SK-N-SH treated with all-trans-retinoic acid at 6 μM for 48 hours (cell line): ENCODE results near the gene STARD10.

Source experiments
- ATAC-seq: fragments of 200-7000 bp; cut with Tn5 transposase; 3 replicates; pipeline ENCODE4 v1.9.1; 2020; ENCODE audit warnings: mild to moderate bottlenecking, moderate library complexity
- ARNTL ChIP-seq: fragments of 450-650 bp; formaldehyde crosslinking; IDR thresholded peaks from 2 replicates; pipeline ENCODE4 v1.5.0; 2020; ENCODE audit warnings: low read depth, mild to moderate bottlenecking, moderate library complexity, borderline replicate concordance
- BACH2 ChIP-seq: fragments of 250-450 bp; sonication (Bioruptor Pico); IDR thresholded peaks from 2 replicates; pipeline ENCODE4 v1.9.0; 2021; ENCODE audit warnings: mild to moderate bottlenecking, borderline replicate concordance
- CREB5 ChIP-seq: fragments of 250-450 bp; sonication (Bioruptor Pico); IDR thresholded peaks from 2 replicates; pipeline ENCODE4 v1.5.1; 2020; ENCODE audit warnings: low read depth, mild to moderate bottlenecking, moderate library complexity
- CSDC2 ChIP-seq: fragments of 250-450 bp; sonication (Bioruptor Pico); IDR thresholded peaks from 2 replicates; pipeline ENCODE4 v1.5.0; 2020; ENCODE audit warnings: mild to moderate bottlenecking, moderate library complexity
- CSRNP3 ChIP-seq: fragments of 250-450 bp; sonication (Bioruptor Pico); IDR thresholded peaks from 2 replicates; pipeline ENCODE4 v1.5.1; 2021; ENCODE audit warnings: mild to moderate bottlenecking, moderate library complexity
- ESRRG ChIP-seq: fragments of 250-450 bp; sonication (Bioruptor Pico); IDR thresholded peaks from 2 replicates; pipeline ENCODE4 v1.6.1; 2021; ENCODE audit warnings: mild to moderate bottlenecking
- GLIS3 ChIP-seq: fragments of 250-450 bp; sonication (Bioruptor Pico); IDR thresholded peaks from 2 replicates; pipeline ENCODE4 v1.5.0; 2020; ENCODE audit warnings: mild to moderate bottlenecking, moderate library complexity
- ISL1 ChIP-seq: fragments of 250-450 bp; sonication (Bioruptor Pico); IDR thresholded peaks from 2 replicates; pipeline ENCODE4 v2.1.2; 2022; ENCODE audit warnings: mild to moderate bottlenecking, moderate library complexity
- OSR1 ChIP-seq: fragments of 250-450 bp; sonication (Bioruptor Pico); IDR thresholded peaks from 2 replicates; pipeline ENCODE4 v1.8.0; 2022; ENCODE audit warnings: moderate library complexity, mild to moderate bottlenecking, inconsistent platforms
- PATZ1 ChIP-seq: fragments of 250-450 bp; sonication (Bioruptor Pico); IDR thresholded peaks from 2 replicates; pipeline ENCODE4 v1.8.0; 2020; ENCODE audit warnings: mild to moderate bottlenecking, moderate library complexity, borderline replicate concordance
- POU6F1 ChIP-seq: fragments of 250-450 bp; sonication (Bioruptor Pico); IDR thresholded peaks from 2 replicates; pipeline ENCODE4 v1.8.0; 2021; ENCODE audit warnings: low read depth, mild to moderate bottlenecking, moderate library complexity, borderline replicate concordance
- PPARA ChIP-seq: fragments of 250-450 bp; sonication (Bioruptor Pico); IDR thresholded peaks from 2 replicates; pipeline ENCODE4 v1.5.0; 2020; ENCODE audit warnings: mild to moderate bottlenecking, borderline replicate concordance
- RARB ChIP-seq: fragments of 250-450 bp; sonication (Bioruptor Pico); IDR thresholded peaks from 2 replicates; pipeline ENCODE4 v1.8.0; 2021; ENCODE audit warnings: mild to moderate bottlenecking, moderate library complexity
- SNAI2 ChIP-seq: fragments of 250-450 bp; sonication (Bioruptor Pico); IDR thresholded peaks from 2 replicates; pipeline ENCODE4 v1.5.0; 2020; ENCODE audit warnings: mild to moderate bottlenecking, moderate library complexity
- TCF4 ChIP-seq: fragments of 250-450 bp; sonication (Bioruptor Pico); IDR thresholded peaks from 2 replicates; pipeline ENCODE4 v1.8.0; 2021; ENCODE audit warnings: mild to moderate bottlenecking, moderate library complexity, borderline replicate concordance
- TOX ChIP-seq: fragments of 250-450 bp; sonication (Bioruptor Pico); IDR thresholded peaks from 2 replicates; pipeline ENCODE4 v1.8.0; 2021; ENCODE audit warnings: mild to moderate bottlenecking, moderate library complexity, borderline replicate concordance
- TSHZ2 ChIP-seq: fragments of 250-450 bp; sonication (Bioruptor Pico); IDR thresholded peaks from 2 replicates; pipeline ENCODE4 v1.5.0; 2020; ENCODE audit warnings: mild to moderate bottlenecking, moderate library complexity
- ZC3H10 ChIP-seq: fragments of 250-450 bp; sonication (Bioruptor Pico); IDR thresholded peaks from 2 replicates; pipeline ENCODE4 v1.5.1; 2021; ENCODE audit warnings: mild to moderate bottlenecking, moderate library complexity
- ZFP3 ChIP-seq: fragments of 250-450 bp; sonication (Bioruptor Pico); IDR thresholded peaks from 2 replicates; pipeline ENCODE4 v1.5.0; 2020; ENCODE audit warnings: mild to moderate bottlenecking, moderate library complexity
- ZFP30 ChIP-seq: fragments of 450-650 bp; formaldehyde crosslinking; IDR thresholded peaks from 2 replicates; pipeline ENCODE4 v1.5.0; 2022; ENCODE audit warnings: mild to moderate bottlenecking, moderate library complexity
- ZNF565 ChIP-seq: fragments of 450-650 bp; formaldehyde crosslinking; conservative IDR thresholded peaks from 2 replicates; pipeline ENCODE4 v1.5.0; 2020; ENCODE audit warnings: low read depth, mild to moderate bottlenecking, moderate library complexity
- ZNF70 ChIP-seq: fragments of 450-650 bp; formaldehyde crosslinking; IDR thresholded peaks from 2 replicates; pipeline ENCODE4 v1.5.0; 2020; ENCODE audit warnings: mild to moderate bottlenecking, moderate library complexity
- ZNF8 ChIP-seq: fragments of 450-650 bp; formaldehyde crosslinking; IDR thresholded peaks from 2 replicates; pipeline ENCODE4 v1.5.0; 2020; ENCODE audit warnings: mild to moderate bottlenecking, moderate library complexity

The STARD10 gene

GRCh38 chr11:72758690-72759389 is 35.0 kb downstream of the STARD10 start (continued):
- no peak for TF ChIP-seq POU6F1
- TF ChIP-seq ESRRG (CRISPR knock-in tag): no peak

- ATAC-seq: peak; percentile 28; the same call in 2 of the 3 replicates
- no peak for TF ChIP-seq GLIS3
- no peak for TF ChIP-seq CSRNP3 (CRISPR knock-in tag)
- TF ChIP-seq POU6F1: no peak
- TF ChIP-seq ZNF8 (CRISPR knock-in tag): no peak
- no peak for TF ChIP-seq ZC3H10 (CRISPR knock-in tag)
- no peak for TF ChIP-seq ZFP30
Observed at GRCh38 chr11:72758304-72758689, 35.5 kb downstream of the STARD10 start.

GRCh38 chr11:72755713-72756285 is 38.0 kb downstream of the STARD10 start:
- ATAC-seq: no peak
- no peak for TF ChIP-seq PATZ1 (CRISPR knock-in tag)
- no peak for TF ChIP-seq SNAI2
- no peak for TF ChIP-seq ZNF565 (CRISPR knock-in tag)
- TF ChIP-seq ARNTL (CRISPR knock-in tag): no peak
- TF ChIP-seq OSR1 (CRISPR knock-in tag): no peak
- no peak for TF ChIP-seq ZFP3 (CRISPR knock-in tag)

GRCh38 chr11:72754544-72755155 is 39.2 kb downstream of the STARD10 start:
- ATAC-seq: no peak
- no peak for TF ChIP-seq SNAI2
- TF ChIP-seq ZFP3 (CRISPR knock-in tag): no peak
- no peak for TF ChIP-seq TOX (CRISPR knock-in tag)
- no peak for TF ChIP-seq RARB (CRISPR knock-in tag)
- TF ChIP-seq CSDC2: no peak
- TF ChIP-seq ZNF8 (CRISPR knock-in tag): no peak
- no peak for TF ChIP-seq GLIS3
- TF ChIP-seq BACH2 (CRISPR knock-in tag): no peak
- no peak for TF ChIP-seq ZFP30
- TF ChIP-seq ARNTL (CRISPR knock-in tag): no peak
- no peak for TF ChIP-seq ISL1 (CRISPR knock-in tag)
- TF ChIP-seq PPARA (CRISPR knock-in tag): no peak
- TF ChIP-seq TCF4 (CRISPR knock-in tag): no peak
- TF ChIP-seq ZNF70 (CRISPR knock-in tag): no peak
- no peak for TF ChIP-seq TSHZ2 (CRISPR knock-in tag)
- no peak for TF ChIP-seq CREB5 (CRISPR knock-in tag)
- TF ChIP-seq ZC3H10 (CRISPR knock-in tag): no peak
- TF ChIP-seq POU6F1: no peak
